Mesenteric fat pad (tissue), 1 donor: ENCODE data around the gene ESPN. TPM values are rescaled to one million over a fixed set of nuclear protein-coding genes. Genes with fewer than 3 reads are reported as not detected.

Source experiments
- DNase-seq: peaks from one replicate; pipeline ENCODE4 v3.0.0-alpha.2; 2020; ENCODE audit warnings: low spot score
- microRNA-seq: library from miRNA; unstranded; fragments of <30 nt; microRNA quantifications from one replicate; pipeline ENCODE4 v1.2.0, GENCODE V29; 2020; ENCODE audit warnings: borderline number of aligned reads
- total RNA-seq: library from RNA; stranded (reverse); fragmentation: NEBNext Ultra II Directional; extraction: Animal tissue kit (Norgen Biotek cat#: 25700); gene quantifications from one replicate; pipeline ENCODE4 v1.2.1, GENCODE V29; 2021
- donor health status: DM: yes; HTN: yes; CAD: no.

The ESPN gene
- total RNA-seq, 1 donor from 2014 or later = 0.80 TPM

- DNase-seq = no peak
These were observed 84.2 kb downstream of the ESPN start for GRCh38 chr1:6508816-6509189.

GRCh38 chr1:6509220-6509918 lies 84.8 kb downstream of the ESPN start:
- no peak for DNase-seq

DNA sequence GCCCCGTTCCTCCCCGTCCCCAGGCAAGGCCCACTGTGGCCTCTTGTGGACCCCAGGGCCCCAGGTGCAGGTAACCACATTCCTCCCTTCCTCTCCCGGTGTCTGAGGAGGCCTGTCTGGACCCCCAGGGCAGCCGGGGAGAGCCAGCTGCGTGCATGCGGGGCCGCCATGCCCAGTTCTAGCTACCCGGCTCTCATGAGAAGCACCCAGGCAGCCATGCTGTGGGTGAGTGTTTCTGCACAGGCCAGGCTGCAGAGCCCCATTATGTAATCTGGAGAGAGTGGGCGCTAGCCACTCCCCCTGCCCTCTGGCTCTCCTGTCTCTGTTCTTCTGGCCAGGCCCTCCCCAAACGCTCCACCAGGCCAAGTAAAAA lies 85.3 kb downstream of the ESPN start:
- DNase-seq = no peak

DNA sequence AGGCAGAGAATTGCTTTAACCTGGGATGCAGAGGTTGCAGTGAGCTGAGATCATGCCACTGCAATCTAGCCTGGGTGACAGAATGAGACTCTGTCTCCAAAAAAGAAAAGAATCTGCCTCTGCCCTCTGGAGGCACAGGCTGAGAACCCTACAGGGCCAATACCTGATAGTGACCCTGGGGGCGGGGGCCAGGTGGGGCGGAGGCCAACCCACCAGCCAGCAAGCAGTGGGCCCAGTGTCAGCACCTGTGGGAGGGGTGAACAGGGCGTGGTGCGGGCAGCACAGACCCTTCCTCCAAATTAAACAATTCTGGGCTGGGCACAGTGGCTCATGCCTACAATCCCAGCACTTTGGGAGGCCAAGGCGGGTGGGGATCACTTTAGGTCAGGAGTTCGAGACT lies 85.9 kb downstream of the ESPN start:
- DNase-seq = no peak

Small RNAs within 50 kb of the gene (microRNA-seq; reads per million reads assigned to microRNA genes)
- gene MIR4252 = not detected

Other genes with a start within 250 kb of the ESPN start
- gene CHD5, start 244.5 kb upstream of the ESPN start, total RNA-seq = 0.13 TPM
- gene RPL22, start 225.2 kb upstream of the ESPN start, total RNA-seq = 264 TPM
- gene RNF207, start 218.7 kb upstream of the ESPN start, total RNA-seq = 14.7 TPM
- gene ICMT, start 188.8 kb upstream of the ESPN start, total RNA-seq = 72.9 TPM
- not detected for gene HES3, start 180.6 kb upstream of the ESPN start, total RNA-seq
- gene GPR153, start 163.7 kb upstream of the ESPN start, total RNA-seq = 32.3 TPM
- gene ACOT7, start 31.0 kb upstream of the ESPN start, total RNA-seq = 9.6 TPM
- 0.19 TPM for gene HES2, start 4.9 kb upstream of the ESPN start, total RNA-seq
- gene TNFRSF25, start 41.4 kb downstream of the ESPN start, total RNA-seq = 6.0 TPM
- gene PLEKHG5, start 66.9 kb downstream of the ESPN start, total RNA-seq = 9.3 TPM
- 23.2 TPM for gene NOL9, start 129.7 kb downstream of the ESPN start, total RNA-seq
- gene TAS1R1, start 130.5 kb downstream of the ESPN start, total RNA-seq = not detected
- gene ZBTB48, start 155.2 kb downstream of the ESPN start, total RNA-seq = 18.9 TPM
- gene KLHL21, start 178.1 kb downstream of the ESPN start, total RNA-seq = 23.4 TPM
- 13.3 TPM for gene PHF13, start 189.0 kb downstream of the ESPN start, total RNA-seq
- gene THAP3, start 200.1 kb downstream of the ESPN start, total RNA-seq = 13.3 TPM